GM19035 (cell line): Measurements from ENCODE around the gene DND1.
A peak's percentile ranks its signal among the peaks of the same experiment; 100 is the strongest.
"Not testable (repeated sequence)": the region's sequence is repeated elsewhere in the genome, so short reads cannot be mapped to it uniquely, and the experiment has no call there.

Experiments
- ATAC-seq: cut with Tn5 transposase; IDR thresholded peaks from one replicate; pipeline ENCODE4 v1.9.1; 2021; ENCODE audit not compliant: unreplicated experiment

DND1 gene

GRCh38 chr5:140672455-140673186, 755 bp downstream of the DND1 start:
- ATAC-seq = no peak

- ATAC-seq = no peak
Measured at GRCh38 chr5:140671472-140672125, 1.8 kb downstream of the DND1 start.

GRCh38 chr5:140671035-140671434, 2.3 kb downstream of the DND1 start:
- not testable (repeated sequence) for ATAC-seq

GRCh38 chr5:140664359-140665119, 8.8 kb downstream of the DND1 start, which contains the start of gene WDR55:
Gene WDR55, plus strand, starts transcription at chr5:140664904. Its CDS starts 9 bp downstream, at chr5:140664913.
- peak; percentile 98 for ATAC-seq

- ATAC-seq = no peak
Measured at GRCh38 chr5:140664030-140664358, 9.4 kb downstream of the DND1 start.

- not testable (repeated sequence) for ATAC-seq
Measured at GRCh38 chr5:140660371-140660770, 13.0 kb downstream of the DND1 start.

- ATAC-seq = no peak
Measured at GRCh38 chr5:140658870-140659269, 14.5 kb downstream of the DND1 start.

- ATAC-seq = no peak
Measured at GRCh38 chr5:140647042-140647419, 26.3 kb downstream of the DND1 start.

- ATAC-seq = no peak
Measured at GRCh38 chr5:140642718-140643117, 30.7 kb downstream of the DND1 start.

GRCh38 chr5:140641716-140642115, 31.7 kb downstream of the DND1 start:
- no peak for ATAC-seq

GRCh38 chr5:140639148-140639981, 34.0 kb downstream of the DND1 start, which contains the start of gene TMCO6:
Gene TMCO6, plus strand, starts transcription at chr5:140639451. Its CDS starts 77 bp downstream, at chr5:140639528.
- peak; percentile 94 for ATAC-seq

GRCh38 chr5:140638898-140639147, 34.6 kb downstream of the DND1 start:
- peak; percentile 1 for ATAC-seq

- no peak for ATAC-seq
Measured at GRCh38 chr5:140637371-140638100, 35.8 kb downstream of the DND1 start.

- no peak for ATAC-seq
Measured at GRCh38 chr5:140635291-140636257, 37.8 kb downstream of the DND1 start.

GRCh38 chr5:140634103-140634502, 39.3 kb downstream of the DND1 start:
- ATAC-seq = no peak

- ATAC-seq = no peak
Measured at GRCh38 chr5:140633501-140633900, 39.9 kb downstream of the DND1 start.

GRCh38 chr5:140633021-140633471, 40.3 kb downstream of the DND1 start, which contains the start of gene CD14:
Gene CD14, minus strand, starts transcription at chr5:140633175. Its CDS starts 104 bp downstream, at chr5:140633071.
- no peak for ATAC-seq

GRCh38 chr5:140632366-140633020, 40.9 kb downstream of the DND1 start:
- peak; percentile 59 for ATAC-seq
